OCI-LY1 (cell line): ENCODE results near the gene CLSTN2.

ENCODE experiments used
- H2AFZ ChIP-seq: fragments of 200-600 bp; sonication (generic), shearing (Covaris generic); 2 replicates; pipeline ENCODE4 v1.6.0; 2014; ENCODE audit warnings: antibody characterized with exemption, mild to moderate bottlenecking, low read length
- H3F3A ChIP-seq: fragments of 200-600 bp; sonication (generic), shearing (Covaris generic); 2 replicates; pipeline ENCODE4 v1.6.0; 2014; ENCODE audit warnings: mild to moderate bottlenecking, antibody characterized with exemption, low read length, moderate library complexity; ENCODE audit not compliant: insufficient read depth
- H3K27ac ChIP-seq: fragments of 200-600 bp; sonication (generic); 2 replicates; pipeline ENCODE4 v1.5.1; 2014; ENCODE audit warnings: low read length, mixed run types, mild to moderate bottlenecking, low read depth; ENCODE audit not compliant: poor library complexity, severe bottlenecking
- H3K27me3 ChIP-seq: fragments of 200-600 bp; sonication (generic); 2 replicates; pipeline ENCODE4 v1.6.0; 2014; ENCODE audit warnings: antibody characterized with exemption, mild to moderate bottlenecking, low read length, moderate library complexity; ENCODE audit not compliant: insufficient read depth
- H3K36me3 ChIP-seq: fragments of 200-600 bp; sonication (generic); 2 replicates; pipeline ENCODE4 v1.6.1; 2014; ENCODE audit warnings: mild to moderate bottlenecking, antibody characterized with exemption, low read length, moderate library complexity, mixed read lengths; ENCODE audit not compliant: insufficient read depth
- H3K4me1 ChIP-seq: fragments of 200-600 bp; sonication (generic); 2 replicates; pipeline ENCODE4 v1.5.1; 2014; ENCODE audit warnings: mild to moderate bottlenecking, low read length, moderate library complexity; ENCODE audit not compliant: insufficient read depth, severe bottlenecking
- H3K4me2 ChIP-seq: fragments of 200-600 bp; sonication (generic), shearing (Covaris generic); 2 replicates; pipeline ENCODE4 v1.6.1; 2014; ENCODE audit warnings: low read length
- H3K4me3 ChIP-seq: fragments of 200-600 bp; sonication (generic); 2 replicates; pipeline ENCODE4 v1.5.1; 2014; ENCODE audit warnings: low read length, low read depth, mild to moderate bottlenecking, mixed read lengths; ENCODE audit not compliant: poor library complexity, severe bottlenecking
- H3K79me2 ChIP-seq: fragments of 200-600 bp; shearing (Covaris generic); 2 replicates; pipeline ENCODE4 v1.6.1; 2016; ENCODE audit warnings: mixed run types, low read length, mixed read lengths; ENCODE audit not compliant: insufficient read depth
- H3K9ac ChIP-seq: fragments of 200-600 bp; sonication (generic), shearing (Covaris generic); 2 replicates; pipeline ENCODE4 v1.6.1; 2014; ENCODE audit warnings: mild to moderate bottlenecking, low read length, mixed read lengths
- H3K9me2 ChIP-seq: fragments of 200-600 bp; sonication (generic), shearing (Covaris generic); 2 replicates; pipeline ENCODE4 v1.6.1; 2014; ENCODE audit warnings: low read depth, mild to moderate bottlenecking, low read length, mixed read lengths
- H3K9me3 ChIP-seq: fragments of 200-600 bp; shearing (Covaris generic); 2 replicates; pipeline ENCODE4 v1.6.1; 2014; ENCODE audit warnings: low read length, mixed read lengths
- H4K20me1 ChIP-seq: fragments of 200-600 bp; sonication (generic), shearing (Covaris generic); 2 replicates; pipeline ENCODE4 v1.6.0; 2016; ENCODE audit warnings: mild to moderate bottlenecking, low read length; ENCODE audit not compliant: insufficient read depth
- CTCF ChIP-seq: fragments of 200-600 bp; sonication (generic), shearing (Covaris generic); IDR thresholded peaks from 2 replicates; pipeline ENCODE4 v1.5.1; 2017; ENCODE audit warnings: mild to moderate bottlenecking, antibody characterized with exemption, low read length, moderate library complexity, mixed read lengths
- EZH2 ChIP-seq: fragments of 200-600 bp; sonication (generic), shearing (Covaris generic); IDR thresholded peaks from 2 replicates; pipeline ENCODE4 v1.8.0; 2017; ENCODE audit warnings: borderline replicate concordance, mixed run types, mild to moderate bottlenecking, antibody characterized with exemption, low read length, moderate library complexity, mixed read lengths

CLSTN2 gene

GRCh38 chr3:140225996-140226395, 291.0 kb downstream of the CLSTN2 start:
- Histone ChIP-seq H3K36me3 (no peaks in the 10 kb centered on the region), H3K9me2 (no peaks in the 10 kb centered on the region), H3K27ac (no peak overlapping the region), H2AFZ (no peak overlapping the region), H3K27me3 (no peaks in the 10 kb centered on the region), H4K20me1 (no peaks in the 10 kb centered on the region), H3K4me1 (no peaks in the 10 kb centered on the region), H3K9ac (no peak overlapping the region), H3F3A (no peaks in the 10 kb centered on the region), H3K9me3 (no peaks in the 10 kb centered on the region), H3K79me2 (no peaks in the 10 kb centered on the region), H3K4me2 (no peak overlapping the region), H3K4me3 (no peak overlapping the region)
- TF ChIP-seq CTCF (no peak), EZH2 (no peak)

- Histone ChIP-seq H3K79me2 (no peaks in the 10 kb centered on the region), H3K4me1 (no peaks in the 10 kb centered on the region), H3K9me2 (no peaks in the 10 kb centered on the region), H2AFZ (no peak overlapping the region), H3K36me3 (no peaks in the 10 kb centered on the region), H3K27me3 (no peaks in the 10 kb centered on the region), H3K27ac (no peak overlapping the region), H3F3A (no peaks in the 10 kb centered on the region), H3K9me3 (no peaks in the 10 kb centered on the region), H3K4me2 (no peak overlapping the region), H3K4me3 (no peak overlapping the region), H3K9ac (no peak overlapping the region), H4K20me1 (no peaks in the 10 kb centered on the region)
- TF ChIP-seq CTCF (no peak), EZH2 (no peak)
These were observed 298.7 kb downstream of the CLSTN2 start for GRCh38 chr3:140233702-140234101.

DNA sequence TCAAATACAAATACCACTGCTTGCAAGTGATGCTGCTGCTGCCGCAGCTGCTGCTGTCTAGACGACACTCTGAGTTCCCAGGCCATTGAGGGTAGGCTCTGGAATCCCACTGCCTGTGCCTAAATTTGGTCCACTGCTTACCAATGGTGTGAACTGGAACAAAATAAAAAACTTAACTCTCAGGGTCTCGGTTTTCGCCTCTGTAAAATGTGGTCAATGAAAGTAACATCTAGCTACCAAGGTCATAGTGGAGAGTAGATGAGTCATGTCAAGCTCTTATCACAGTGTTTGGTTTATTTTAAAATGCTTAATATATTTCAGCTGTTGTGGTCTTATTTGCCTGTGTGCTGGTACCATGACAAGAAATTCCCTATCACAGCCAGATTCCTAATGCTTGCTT, 299.3 kb downstream of the CLSTN2 start:
- no peak overlapping the region for H3K27ac ChIP-seq
- H3K9me2 ChIP-seq: no peaks in the 10 kb centered on the region
- H3K9ac ChIP-seq: no peak overlapping the region
- no peaks in the 10 kb centered on the region for H3K79me2 ChIP-seq
- no peaks in the 10 kb centered on the region for H3K9me3 ChIP-seq
- no peaks in the 10 kb centered on the region for H3K4me1 ChIP-seq
- no peaks in the 10 kb centered on the region for H3K27me3 ChIP-seq
- no peak for TF ChIP-seq EZH2
- TF ChIP-seq CTCF: no peak
- no peaks in the 10 kb centered on the region for H4K20me1 ChIP-seq
- H3K4me3 ChIP-seq: no peak overlapping the region
- no peaks in the 10 kb centered on the region for H3K36me3 ChIP-seq
- H2AFZ ChIP-seq: no peak overlapping the region
- no peak overlapping the region for H3K4me2 ChIP-seq
- H3F3A ChIP-seq: no peaks in the 10 kb centered on the region
